Activated naive CD8-positive, alpha-beta T cell treated with anti-CD3 and anti-CD28 coated beads, Interleukin-2, amount 50 U/mL, for 16 hours (primary cell): ENCODE measurements around the gene DOCK2.
"Not testable (repeated sequence)": the region's sequence is repeated elsewhere in the genome, so short reads cannot be mapped to it uniquely, and the experiment has no call there.

ENCODE experiments used
- DNase-seq: peaks from one replicate; pipeline ENCODE4 v3.0.0-alpha.2; 2020; ENCODE audit warnings: low read depth, low spot score

The DOCK2 gene

GRCh38 chr5:169637085-169637548 lies at the start of gene DOCK2:
Gene DOCK2, plus strand, starts transcription at chr5:169637275. Its CDS starts 52 bp downstream, at chr5:169637327.
- peak; percentile 37 for DNase-seq

DNA sequence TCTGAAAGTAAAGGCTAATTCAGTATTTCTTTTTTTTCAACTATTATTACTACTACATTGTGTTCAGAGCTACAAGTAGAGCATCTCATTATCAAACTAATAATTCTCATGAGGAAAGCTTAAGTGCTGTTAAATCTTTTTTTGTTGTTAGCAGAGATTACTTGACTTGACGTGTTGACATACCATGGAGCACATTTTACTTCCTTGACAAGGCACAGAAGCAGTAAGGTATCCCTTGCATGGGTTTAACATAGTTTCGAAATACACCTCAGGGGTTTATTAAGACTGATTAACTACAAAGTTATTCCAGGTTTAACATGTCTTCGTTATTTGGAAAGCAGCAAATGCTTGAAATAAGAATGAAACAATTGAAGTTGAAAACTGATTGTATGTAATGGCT lies 46.5 kb upstream of the DOCK2 start:
- DNase-seq: no peak

GRCh38 chr5:169591636-169592035 lies 45.4 kb upstream of the DOCK2 start:
- DNase-seq: no peak

DNA sequence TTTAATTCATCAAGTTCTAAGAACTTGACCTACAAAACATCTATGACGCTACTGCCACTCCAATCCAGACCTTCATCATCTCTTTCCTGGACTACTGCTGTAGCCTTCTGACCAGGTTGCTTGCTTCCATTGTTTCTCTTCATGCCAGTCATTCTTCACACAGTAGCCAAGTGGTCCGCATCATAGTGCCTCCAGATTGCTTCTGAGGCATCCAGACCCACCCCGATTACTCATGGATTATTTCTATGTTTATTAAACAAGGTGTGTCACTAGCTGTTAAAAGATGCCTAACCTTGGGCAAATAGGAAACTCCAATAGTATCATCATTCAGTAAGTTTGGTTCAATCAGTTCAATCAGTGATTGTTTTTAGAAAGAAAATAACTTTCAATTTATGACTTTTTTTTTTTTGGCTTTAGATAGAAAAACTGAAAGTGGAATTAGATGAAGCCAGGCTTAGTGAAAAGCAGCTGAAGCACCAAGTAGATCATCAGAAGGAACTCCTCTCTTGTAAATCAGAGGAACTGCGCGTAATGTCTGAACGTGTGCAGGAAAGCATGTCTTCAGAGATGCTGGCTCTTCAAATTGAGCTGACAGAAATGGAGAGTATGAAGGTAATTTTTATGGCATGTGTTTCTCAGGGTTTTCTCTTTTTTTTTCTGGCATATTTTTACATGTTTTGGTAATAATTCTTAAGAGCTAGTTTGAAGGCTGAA lies 44.0 kb upstream of the DOCK2 start:
- DNase-seq: no peak

DNA sequence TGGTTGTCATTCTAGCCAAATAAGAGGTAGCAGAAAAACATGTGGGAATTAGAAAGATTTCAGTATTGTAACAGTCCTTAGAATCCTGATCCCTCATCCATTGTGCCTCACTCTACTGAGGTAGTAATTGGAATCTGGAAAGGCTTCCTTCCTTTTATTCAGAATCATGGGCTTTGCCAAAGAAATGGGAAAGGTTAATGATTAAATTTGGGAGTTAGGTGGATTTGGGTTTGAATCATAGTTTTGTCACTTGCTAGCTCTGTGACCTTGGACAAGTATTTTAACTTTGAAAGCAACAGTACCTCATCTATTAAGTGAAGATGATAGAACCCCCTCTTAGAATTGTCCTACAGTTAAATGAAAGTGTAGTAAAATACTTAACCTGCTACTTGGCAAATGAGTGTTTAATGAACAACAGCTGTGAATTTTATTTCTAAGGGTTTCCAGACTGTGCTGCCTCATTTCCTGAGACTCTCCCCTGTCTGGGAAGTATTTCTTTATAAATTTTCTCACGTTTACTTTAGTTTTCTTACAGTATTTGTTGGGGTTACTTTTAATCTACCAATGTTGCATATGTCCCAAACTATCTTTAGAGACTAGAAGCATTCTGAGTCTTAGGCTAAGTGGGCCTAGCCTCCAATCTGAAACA lies 41.8 kb upstream of the DOCK2 start:
- no peak for DNase-seq

DNA sequence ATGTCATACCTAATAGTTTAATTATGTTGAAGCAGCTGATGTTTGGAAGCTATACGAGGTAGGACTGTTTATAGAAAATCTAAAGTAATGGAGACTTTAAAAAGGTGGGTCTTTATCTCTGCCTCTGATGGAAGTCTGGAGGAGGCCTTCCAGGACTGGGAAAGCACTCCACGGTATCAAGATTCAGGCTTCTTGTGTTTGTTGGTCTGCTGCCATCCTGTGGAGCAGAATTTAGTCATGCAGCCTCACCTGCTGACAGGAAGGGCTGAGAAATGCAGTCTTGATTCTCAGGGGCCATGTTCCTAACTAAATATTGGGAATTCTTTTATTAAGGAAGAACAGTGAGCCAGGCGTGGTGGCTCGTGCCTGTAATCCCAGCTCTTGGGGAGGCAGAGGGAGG lies 37.6 kb upstream of the DOCK2 start:
- no peak for DNase-seq

- no peak for DNase-seq
Observed at GRCh38 chr5:169602535-169602934, 34.5 kb upstream of the DOCK2 start.

- DNase-seq: no peak
Observed at GRCh38 chr5:169606279-169606678, 30.8 kb upstream of the DOCK2 start.

GRCh38 chr5:169607882-169608281 lies 29.2 kb upstream of the DOCK2 start:
- DNase-seq: no peak

- no peak for DNase-seq
Observed at GRCh38 chr5:169609716-169610115, 27.4 kb upstream of the DOCK2 start.

DNA sequence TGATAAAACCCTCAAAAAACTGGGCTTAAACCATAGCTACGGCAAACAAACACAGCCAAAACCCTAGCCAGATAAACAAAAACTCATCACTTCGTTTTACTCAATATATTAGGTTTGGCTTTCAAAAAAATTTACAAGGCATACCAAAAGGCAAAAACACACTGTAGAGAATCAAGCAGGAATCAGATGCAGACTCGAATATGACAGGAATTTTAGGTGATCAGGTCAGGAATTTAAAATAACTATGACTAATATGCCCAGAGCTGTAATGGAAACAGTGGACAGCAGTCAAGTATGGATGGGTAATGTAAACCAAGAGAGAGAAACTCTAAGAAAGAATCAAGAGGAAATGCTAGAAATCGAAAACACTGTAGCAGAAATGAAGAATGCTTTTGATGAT lies 26.5 kb upstream of the DOCK2 start:
- no peak for DNase-seq

- no peak for DNase-seq
Observed at GRCh38 chr5:169615561-169615960, 21.5 kb upstream of the DOCK2 start.

DNA sequence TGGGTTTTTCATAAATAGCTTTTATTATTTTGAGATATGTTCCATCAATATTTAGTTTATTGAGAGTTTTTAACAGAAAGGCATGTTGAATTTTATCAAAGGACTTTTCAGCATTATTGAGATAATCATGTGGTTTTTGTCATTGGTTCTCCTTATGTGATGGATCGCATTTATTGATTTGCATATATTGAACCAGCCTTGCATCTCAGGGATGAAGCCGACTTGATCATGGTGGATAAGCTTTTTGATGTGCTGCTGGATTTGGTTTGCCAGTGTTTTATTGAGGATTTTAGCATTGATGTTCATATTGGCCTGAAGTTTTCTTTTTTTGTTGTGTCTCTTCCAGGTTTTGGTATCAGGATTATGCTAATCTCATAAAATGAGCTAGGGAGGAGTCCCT lies 12.8 kb upstream of the DOCK2 start:
- not testable (repeated sequence) for DNase-seq

GRCh38 chr5:169626779-169627178 lies 10.3 kb upstream of the DOCK2 start:
- DNase-seq: no peak

GRCh38 chr5:169627551-169627950 lies 9.5 kb upstream of the DOCK2 start:
- no peak for DNase-seq

DNA sequence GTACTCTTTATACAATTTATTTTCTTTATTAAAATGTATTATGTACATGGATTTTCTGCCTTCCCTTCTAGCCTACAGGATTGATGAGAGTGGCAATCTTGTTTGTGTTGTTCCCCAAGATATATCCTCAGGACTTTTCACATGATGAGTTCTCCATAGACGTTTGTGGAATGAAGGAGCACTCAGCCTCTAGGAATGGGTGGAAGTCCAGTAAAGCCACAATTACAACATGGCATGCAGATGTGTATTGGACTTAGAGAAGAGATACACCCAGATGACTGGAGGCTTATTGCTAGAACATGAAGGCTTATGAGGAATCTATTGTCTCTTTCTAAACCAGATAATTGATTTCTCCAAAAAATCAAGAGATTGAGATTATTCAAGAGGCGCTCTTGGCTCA lies 8.2 kb upstream of the DOCK2 start:
- DNase-seq: no peak

GRCh38 chr5:169629847-169630548 lies 7.1 kb upstream of the DOCK2 start:
- DNase-seq: no peak

- DNase-seq: no peak
Observed at GRCh38 chr5:169631360-169631759, 5.7 kb upstream of the DOCK2 start.

DNA sequence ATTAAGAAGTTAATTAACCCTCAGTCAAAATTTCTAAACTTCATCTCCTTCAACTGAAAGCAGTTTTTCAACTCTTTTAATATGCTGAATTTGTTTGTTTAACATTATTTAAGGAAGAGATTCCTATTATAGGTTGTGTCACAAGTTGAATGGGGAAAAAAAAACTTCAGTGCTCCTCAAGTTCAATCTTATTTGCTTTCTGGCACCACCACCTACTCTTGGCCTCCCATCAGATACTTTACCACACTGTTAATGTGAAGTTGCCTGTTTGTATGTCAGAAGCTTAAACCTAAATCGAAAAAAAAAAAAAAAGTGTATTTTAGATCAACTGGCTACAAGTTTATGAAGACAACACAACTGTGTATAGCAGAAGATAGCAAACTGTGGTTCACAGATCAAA lies 4.1 kb upstream of the DOCK2 start:
- no peak for DNase-seq

DNA sequence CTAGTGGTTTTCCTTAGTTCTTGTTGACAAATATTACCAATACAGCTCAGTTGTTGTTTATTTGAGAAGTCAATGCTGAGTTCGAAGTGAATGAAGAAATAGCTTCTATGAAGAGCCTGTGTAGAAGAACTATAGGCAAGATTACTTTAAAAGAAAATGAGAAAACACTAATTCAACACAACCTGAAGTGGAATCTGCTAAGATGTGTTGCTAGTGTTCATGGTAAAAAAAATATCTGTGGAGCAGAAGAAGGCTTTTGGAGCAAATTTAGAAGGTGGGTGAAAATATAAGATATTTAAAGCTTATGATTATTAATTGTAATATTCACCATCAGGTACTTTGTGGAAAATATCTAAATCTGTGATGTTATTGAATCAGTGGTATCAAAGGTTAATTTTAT lies 2.5 kb upstream of the DOCK2 start:
- no peak for DNase-seq

- DNase-seq: no peak
Observed at GRCh38 chr5:169635936-169636335, 1.1 kb upstream of the DOCK2 start.

DNA sequence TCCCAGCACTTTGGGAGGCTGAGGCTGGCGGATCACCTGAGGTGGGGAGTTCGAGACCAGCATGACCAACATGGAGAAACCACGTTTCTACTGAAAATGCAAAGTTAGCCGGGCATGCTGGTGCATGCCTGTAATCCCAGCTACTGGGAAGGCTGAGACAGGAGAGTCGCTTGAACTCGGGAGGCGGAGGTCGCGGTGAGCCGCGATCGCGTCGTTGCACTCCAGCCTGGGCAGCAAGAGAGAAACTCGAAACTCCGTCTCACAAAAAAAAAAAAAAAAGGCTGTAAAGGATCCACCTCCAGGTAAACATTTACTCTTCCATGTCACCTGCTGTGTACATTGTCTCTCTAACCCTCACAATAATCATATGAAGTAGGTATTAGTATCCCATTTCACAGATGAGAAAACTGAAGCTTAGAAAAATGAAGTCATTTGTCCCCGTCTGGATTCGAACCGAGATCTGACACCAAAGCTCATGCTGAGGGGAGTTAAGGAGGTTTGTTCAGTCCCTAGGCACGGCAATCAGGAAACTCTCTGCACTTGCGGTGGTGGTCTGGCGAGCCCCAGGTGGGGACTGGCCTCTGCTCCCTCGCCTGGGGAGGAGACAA lies 494 bp upstream of the DOCK2 start:
- DNase-seq: no peak
